Loucy (cell line): Measurements from ENCODE around the gene RSAD2.

ENCODE experiments used
- H2AFZ ChIP-seq: fragments of 200-600 bp; sonication (generic); 2 replicates; pipeline ENCODE4 v1.6.0; 2016; ENCODE audit warnings: antibody characterized with exemption, mild to moderate bottlenecking, low read length, moderate library complexity
- H3F3A ChIP-seq: fragments of 200-600 bp; 2 replicates; pipeline ENCODE4 v1.6.0; 2016; ENCODE audit warnings: antibody characterized with exemption, low read depth, mild to moderate bottlenecking
- H3K27me3 ChIP-seq: fragments of 200-600 bp; sonication (generic); 2 replicates; pipeline ENCODE4 v1.6.1; 2014; ENCODE audit warnings: low read length, mild to moderate bottlenecking; ENCODE audit not compliant: insufficient read depth, poor library complexity, severe bottlenecking
- H3K36me3 ChIP-seq: fragments of 200-600 bp; sonication (generic); 2 replicates; pipeline ENCODE4 v1.6.1; 2016; ENCODE audit warnings: low read length; ENCODE audit not compliant: insufficient read depth
- H3K4me1 ChIP-seq: fragments of 200-600 bp; sonication (generic); 2 replicates; pipeline ENCODE4 v1.5.1; 2014; ENCODE audit warnings: low read length, mild to moderate bottlenecking; ENCODE audit not compliant: insufficient read depth, poor library complexity, severe bottlenecking
- H3K4me2 ChIP-seq: fragments of 200-600 bp; sonication (generic); 2 replicates; pipeline ENCODE4 v1.6.0; 2014; ENCODE audit warnings: antibody characterized with exemption, low read length, low read depth, mild to moderate bottlenecking; ENCODE audit not compliant: poor library complexity, severe bottlenecking
- H3K4me3 ChIP-seq: fragments of 200-600 bp; sonication (generic); 2 replicates; pipeline ENCODE4 v1.5.1; 2014; ENCODE audit warnings: low read length, mild to moderate bottlenecking, mixed read lengths; ENCODE audit not compliant: poor library complexity, severe bottlenecking
- H3K79me2 ChIP-seq: fragments of 200-600 bp; sonication (generic); 2 replicates; pipeline ENCODE4 v1.6.1; 2014; ENCODE audit warnings: low read length; ENCODE audit not compliant: insufficient read depth
- H3K9ac ChIP-seq: fragments of 200-600 bp; sonication (generic); 2 replicates; pipeline ENCODE4 v1.6.0; 2014; ENCODE audit warnings: mild to moderate bottlenecking, low read depth, low read length, moderate library complexity; ENCODE audit not compliant: poor library complexity, severe bottlenecking
- H3K9me2 ChIP-seq: fragments of 200-600 bp; sonication (generic); replicated peaks from 2 replicates; pipeline ENCODE4 v1.6.1; 2016; ENCODE audit warnings: low read depth, low read length, mixed read lengths
- H3K9me3 ChIP-seq: fragments of 200-600 bp; sonication (generic); 2 replicates; pipeline ENCODE4 v1.6.1; 2014; ENCODE audit warnings: mild to moderate bottlenecking, antibody characterized with exemption, low read length, low read depth; ENCODE audit not compliant: insufficient read depth
- H4K20me1 ChIP-seq: fragments of 200-600 bp; sonication (generic); 2 replicates; pipeline ENCODE4 v1.6.0; 2014; ENCODE audit warnings: antibody characterized with exemption, low read length, mild to moderate bottlenecking; ENCODE audit not compliant: insufficient read depth, poor library complexity, severe bottlenecking
- EZH2phosphoT487 ChIP-seq: fragments of 200-600 bp; IDR thresholded peaks from 2 replicates; pipeline ENCODE4 v1.6.1; 2018; ENCODE audit warnings: antibody characterized with exemption, mild to moderate bottlenecking, moderate library complexity, borderline replicate concordance
- TF ChIP-seq, protein P1 (sequence below): fragments of 200-600 bp; sonication (generic); conservative IDR thresholded peaks from 2 replicates; pipeline ENCODE4 v1.5.1; 2014; ENCODE audit warnings: mild to moderate bottlenecking, antibody characterized with exemption, low read length

The RSAD2 gene

DNA sequence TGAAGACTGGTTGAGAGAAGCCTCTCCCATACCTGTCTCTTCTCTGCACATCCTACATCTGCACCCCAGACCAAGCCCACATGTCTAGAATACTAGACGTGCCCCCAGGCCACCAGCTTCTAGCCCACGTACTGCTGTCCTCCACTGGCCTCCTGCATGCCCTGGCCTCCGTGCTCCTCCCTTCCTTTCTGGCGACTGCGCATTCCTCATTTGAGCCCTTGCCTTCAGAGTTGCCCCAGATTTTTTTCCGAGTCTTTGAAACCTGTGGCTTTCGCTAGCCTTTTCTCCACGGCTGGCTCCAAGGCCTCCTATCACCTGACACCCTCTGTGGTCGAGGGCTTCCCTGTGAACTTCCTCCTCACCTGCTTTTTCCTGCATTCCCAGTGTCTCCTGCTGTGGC is 50.9 kb downstream of the RSAD2 start:
- TF ChIP-seq EZH2phosphoT487 = no peak
- TF ChIP-seq, protein P1, sequence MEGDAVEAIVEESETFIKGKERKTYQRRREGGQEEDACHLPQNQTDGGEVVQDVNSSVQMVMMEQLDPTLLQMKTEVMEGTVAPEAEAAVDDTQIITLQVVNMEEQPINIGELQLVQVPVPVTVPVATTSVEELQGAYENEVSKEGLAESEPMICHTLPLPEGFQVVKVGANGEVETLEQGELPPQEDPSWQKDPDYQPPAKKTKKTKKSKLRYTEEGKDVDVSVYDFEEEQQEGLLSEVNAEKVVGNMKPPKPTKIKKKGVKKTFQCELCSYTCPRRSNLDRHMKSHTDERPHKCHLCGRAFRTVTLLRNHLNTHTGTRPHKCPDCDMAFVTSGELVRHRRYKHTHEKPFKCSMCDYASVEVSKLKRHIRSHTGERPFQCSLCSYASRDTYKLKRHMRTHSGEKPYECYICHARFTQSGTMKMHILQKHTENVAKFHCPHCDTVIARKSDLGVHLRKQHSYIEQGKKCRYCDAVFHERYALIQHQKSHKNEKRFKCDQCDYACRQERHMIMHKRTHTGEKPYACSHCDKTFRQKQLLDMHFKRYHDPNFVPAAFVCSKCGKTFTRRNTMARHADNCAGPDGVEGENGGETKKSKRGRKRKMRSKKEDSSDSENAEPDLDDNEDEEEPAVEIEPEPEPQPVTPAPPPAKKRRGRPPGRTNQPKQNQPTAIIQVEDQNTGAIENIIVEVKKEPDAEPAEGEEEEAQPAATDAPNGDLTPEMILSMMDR = no peak
- Histone ChIP-seq H3K9me2 (no peaks in the 10 kb centered on the region), H3K4me1 (peaks cover 16% of the 10 kb centered on the region)

DNA sequence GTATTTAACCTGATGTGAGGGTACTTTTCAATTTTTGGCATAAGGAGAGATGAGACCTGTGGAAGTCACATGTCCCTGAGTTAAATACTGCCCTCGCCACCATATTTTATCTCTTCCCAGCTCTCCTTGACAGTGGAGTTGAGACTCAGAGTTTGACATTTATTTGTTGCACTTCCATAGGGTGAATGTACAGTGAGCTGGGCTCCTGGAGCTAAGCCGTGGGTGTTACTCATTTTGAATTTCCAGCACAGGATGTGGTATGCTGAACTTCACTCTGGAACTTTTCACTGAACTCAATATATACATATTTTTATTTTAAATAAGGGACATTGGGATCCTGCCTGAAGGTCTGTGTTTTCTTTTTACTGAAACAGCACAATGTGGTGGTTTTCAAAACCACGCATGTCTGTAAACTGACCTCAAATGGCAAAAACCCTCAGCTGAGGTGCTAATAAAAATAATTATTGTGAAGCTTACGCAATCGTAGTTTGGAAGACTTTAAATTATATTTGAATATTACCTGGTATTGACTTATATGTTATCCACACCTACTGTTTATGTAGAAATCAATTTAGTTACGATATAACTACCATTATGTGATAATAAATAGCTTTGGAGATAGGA is 51.7 kb downstream of the RSAD2 start:
- no peaks in the 10 kb centered on the region for H3K27me3 ChIP-seq
- no peak overlapping the region for H3K9ac ChIP-seq
- H4K20me1 ChIP-seq = peaks cover 4% of the 10 kb centered on the region
- no peaks in the 10 kb centered on the region for H3K9me2 ChIP-seq
- no peak overlapping the region for H3K4me3 ChIP-seq
- no peak overlapping the region for H2AFZ ChIP-seq
- H3F3A ChIP-seq = no peaks in the 10 kb centered on the region
- TF ChIP-seq EZH2phosphoT487 = no peak
- TF ChIP-seq, protein P1 = no peak
- H3K79me2 ChIP-seq = peaks cover 2% of the 10 kb centered on the region; the same call in 1 of the 2 replicates
- peak overlapping the region; percentile 42 for H3K4me2 ChIP-seq
- no peaks in the 10 kb centered on the region for H3K36me3 ChIP-seq
- H3K4me1 ChIP-seq = peaks cover 16% of the 10 kb centered on the region
- no peaks in the 10 kb centered on the region for H3K9me3 ChIP-seq

More for the DNA sequence above, 50.9 kb downstream of the RSAD2 start:
- H3K4me3 ChIP-seq = no peak overlapping the region
- no peaks in the 10 kb centered on the region for H3F3A ChIP-seq
- H3K79me2 ChIP-seq = peaks cover 2% of the 10 kb centered on the region; the same call in 1 of the 2 replicates
- no peak overlapping the region for H2AFZ ChIP-seq
- H3K9me3 ChIP-seq = no peaks in the 10 kb centered on the region
- peaks cover 4% of the 10 kb centered on the region for H4K20me1 ChIP-seq
- no peaks in the 10 kb centered on the region for H3K27me3 ChIP-seq
- no peak overlapping the region for H3K9ac ChIP-seq
- H3K36me3 ChIP-seq = no peaks in the 10 kb centered on the region
- no peak overlapping the region for H3K4me2 ChIP-seq

DNA sequence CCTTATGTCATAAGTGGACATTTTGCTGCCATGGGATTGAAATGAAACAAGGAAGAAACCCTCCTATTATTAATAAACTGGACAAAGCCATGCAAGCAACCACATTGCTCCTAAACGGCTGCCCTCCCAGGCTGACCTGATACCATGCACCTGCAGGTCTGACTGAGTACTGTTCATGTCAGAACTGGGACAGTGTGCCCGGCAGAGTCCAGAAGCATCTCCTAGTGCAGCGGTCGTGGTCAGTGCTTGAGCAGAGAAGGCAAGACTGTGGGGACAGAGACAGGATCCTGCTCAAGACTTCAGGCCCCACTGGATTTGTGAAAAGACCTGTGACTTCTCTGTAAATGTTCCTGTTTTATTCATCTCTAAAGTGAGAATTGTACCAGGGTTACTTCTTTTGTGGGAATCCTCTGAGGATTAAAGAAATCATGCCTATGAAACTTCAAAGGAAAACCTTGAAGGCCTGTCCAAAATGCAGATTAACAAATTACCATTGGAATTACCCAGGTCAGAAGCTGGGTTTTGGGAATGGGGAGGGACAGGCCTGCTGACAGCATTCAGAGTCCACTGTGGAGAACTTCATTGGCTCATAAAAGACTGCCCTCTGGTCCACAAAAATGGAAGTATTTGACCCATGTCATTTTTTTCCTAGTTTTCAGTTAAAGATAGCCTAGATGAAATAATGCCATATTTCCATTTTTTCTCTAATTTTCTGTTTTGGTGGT is 53.5 kb downstream of the RSAD2 start:
- no peak overlapping the region for H3K9ac ChIP-seq
- H3K9me3 ChIP-seq = no peaks in the 10 kb centered on the region
- H3K27me3 ChIP-seq = no peaks in the 10 kb centered on the region
- H3K4me1 ChIP-seq = peaks cover 9% of the 10 kb centered on the region
- H3K9me2 ChIP-seq = no peaks in the 10 kb centered on the region
- TF ChIP-seq, protein P1 = no peak
- TF ChIP-seq EZH2phosphoT487 = no peak
- no peak overlapping the region for H2AFZ ChIP-seq
- no peaks in the 10 kb centered on the region for H3F3A ChIP-seq
- H4K20me1 ChIP-seq = peaks cover 4% of the 10 kb centered on the region
- no peak overlapping the region for H3K4me3 ChIP-seq
- peaks cover 6% of the 10 kb centered on the region; the same call in 1 of the 2 replicates for H3K79me2 ChIP-seq
- no peaks in the 10 kb centered on the region for H3K36me3 ChIP-seq
- no peak overlapping the region for H3K4me2 ChIP-seq
